ENCODE data around the gene IGSF21.
A peak's percentile ranks its signal among the peaks of the same experiment; 100 is the strongest.

The IGSF21 gene

DNA sequence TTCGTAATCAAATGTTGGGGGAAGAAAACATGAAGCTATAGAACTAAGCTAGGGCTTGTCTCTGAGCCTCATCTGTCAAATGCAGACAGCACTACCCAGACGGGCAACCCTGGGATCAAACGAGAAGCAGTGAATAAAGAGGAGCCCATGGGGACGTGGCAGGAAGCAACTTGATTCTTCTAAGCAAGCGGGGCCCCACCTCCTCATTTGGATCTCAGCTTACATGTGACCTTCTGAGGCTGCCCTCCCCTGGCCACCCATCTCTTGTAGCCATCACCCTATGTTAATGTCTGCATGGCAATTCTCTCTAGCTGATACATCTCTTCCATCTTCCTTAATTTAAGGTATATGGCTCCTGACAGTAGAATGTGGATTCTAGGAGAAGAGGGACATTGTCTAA lies 171.3 kb downstream of the IGSF21 start:
- no peak for DNase-seq

DNA sequence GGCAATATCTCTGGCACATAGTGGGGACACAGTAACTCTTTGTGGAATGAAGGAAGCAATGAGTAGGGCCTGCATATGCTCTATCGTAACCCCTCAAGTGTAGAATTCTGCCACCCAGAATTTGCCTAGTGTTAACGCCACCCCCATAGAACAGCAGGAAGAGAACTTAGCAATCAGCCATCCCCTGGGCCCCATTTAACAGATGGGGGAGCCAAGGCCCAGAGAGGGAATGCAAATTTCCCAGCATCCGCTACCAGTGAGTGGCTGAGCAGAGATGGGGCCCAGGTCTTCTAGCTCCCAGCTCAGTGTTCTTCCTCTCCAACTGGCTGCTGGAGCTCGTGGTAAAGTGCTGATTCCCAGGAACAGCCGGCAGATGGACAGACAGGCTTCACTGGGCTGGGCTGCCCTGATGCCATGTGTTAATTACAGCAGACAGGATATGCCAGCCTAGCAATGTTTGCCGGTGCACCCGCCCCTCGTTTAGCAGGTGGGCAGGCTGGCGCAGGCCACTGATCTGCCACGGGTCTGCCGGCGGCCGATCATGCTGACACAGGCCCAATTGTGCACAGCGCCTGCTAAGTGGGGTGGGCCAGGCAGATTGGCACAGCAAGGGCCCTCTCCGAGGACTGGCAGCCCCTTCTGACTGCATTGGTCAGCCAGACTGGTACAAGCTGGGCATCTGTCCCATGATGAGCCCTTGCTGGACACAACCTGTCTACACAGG lies 171.9 kb downstream of the IGSF21 start:
- DNase-seq: no peak

DNA sequence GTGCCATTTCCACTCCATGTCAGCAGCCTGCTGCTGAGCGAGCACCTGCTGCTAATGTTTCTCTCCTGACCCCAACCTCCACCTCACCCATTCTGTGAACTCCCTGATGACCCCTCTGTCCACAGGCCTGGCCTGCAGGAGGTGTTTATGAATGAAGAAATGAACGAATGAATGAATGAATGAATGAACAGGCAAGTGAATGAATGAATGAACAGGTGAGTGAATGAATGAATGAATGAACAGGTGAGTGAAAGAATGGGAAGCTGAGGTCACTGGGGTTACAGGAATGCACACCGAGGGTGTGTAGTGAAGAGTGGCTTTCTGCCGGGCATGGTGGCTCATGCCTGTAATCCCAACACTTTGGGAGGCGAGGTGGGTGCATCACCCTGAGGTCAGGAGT lies 173.4 kb downstream of the IGSF21 start:
- DNase-seq: no peak

DNA sequence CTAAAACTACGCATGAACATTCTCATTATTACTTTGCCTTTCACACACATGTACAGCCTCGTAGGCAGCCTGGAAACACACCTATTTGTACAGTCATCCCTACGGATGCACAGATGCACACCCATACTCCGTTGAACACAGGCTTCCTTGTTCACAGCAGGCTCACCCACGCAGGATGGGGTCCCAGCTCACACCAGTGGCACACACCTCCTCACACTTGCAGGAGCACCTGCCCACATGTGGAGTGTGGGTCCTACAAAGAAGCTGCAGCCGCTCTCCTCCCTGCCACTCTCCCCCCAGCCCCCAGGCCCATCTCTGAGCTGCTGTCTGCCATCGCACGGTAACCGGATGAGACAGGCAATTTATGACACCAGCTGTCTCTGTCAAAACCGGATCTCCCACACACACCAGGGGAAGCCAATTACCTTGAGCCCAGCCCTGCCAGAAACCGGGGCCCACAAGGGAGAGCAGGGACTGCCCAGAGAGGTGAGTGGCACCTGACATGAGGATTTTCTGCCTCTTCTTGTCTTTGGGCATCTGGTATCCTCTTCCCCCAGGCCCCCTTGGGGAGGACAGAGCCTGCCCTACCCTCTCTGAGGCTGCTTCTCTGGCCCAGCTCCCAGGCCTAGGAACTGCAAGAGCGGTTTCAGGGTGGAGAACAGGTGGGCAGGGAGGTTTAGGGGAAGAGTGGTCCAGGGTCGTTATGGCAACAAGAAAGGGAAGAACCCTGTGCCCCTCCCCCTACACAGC lies 175.4 kb downstream of the IGSF21 start:
- no peak for DNase-seq

DNA sequence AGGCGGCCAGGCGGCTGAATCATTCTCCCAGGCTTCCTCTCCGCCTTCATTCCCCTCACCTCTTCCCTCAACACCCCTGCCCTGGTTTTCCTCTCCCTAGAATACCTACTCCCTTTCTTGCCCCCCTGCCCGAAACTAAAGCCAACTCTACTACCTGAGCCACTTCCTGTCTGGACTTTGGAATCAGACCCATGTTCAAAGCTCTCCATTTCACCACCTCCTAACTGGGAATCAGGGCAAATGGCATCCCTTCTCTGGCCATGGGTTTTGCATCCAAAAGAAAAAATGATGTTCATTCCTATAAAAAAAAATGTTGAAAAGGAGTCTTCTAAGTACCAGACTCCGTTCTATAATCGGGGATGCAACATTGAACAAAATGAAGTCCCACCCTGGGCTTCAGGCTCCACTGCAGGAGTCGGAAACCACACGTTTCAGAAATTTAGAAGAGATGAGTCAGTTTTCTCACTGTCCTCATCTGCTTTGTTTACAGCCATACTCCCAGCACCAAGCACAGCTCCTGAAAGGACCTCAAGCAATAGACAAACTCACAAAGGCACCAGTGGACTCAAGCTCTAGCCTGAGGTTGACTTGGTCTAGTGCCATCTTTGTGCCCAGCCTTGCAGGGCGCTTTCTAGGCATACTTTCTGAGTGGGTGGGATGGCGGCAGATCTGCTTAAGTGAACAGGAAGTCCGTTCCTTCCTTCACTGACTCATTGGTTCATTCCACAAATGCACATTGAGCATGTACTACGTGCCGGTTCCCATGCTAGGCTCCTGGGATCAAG lies 176.2 kb downstream of the IGSF21 start:
- DNase-seq: no peak

DNA sequence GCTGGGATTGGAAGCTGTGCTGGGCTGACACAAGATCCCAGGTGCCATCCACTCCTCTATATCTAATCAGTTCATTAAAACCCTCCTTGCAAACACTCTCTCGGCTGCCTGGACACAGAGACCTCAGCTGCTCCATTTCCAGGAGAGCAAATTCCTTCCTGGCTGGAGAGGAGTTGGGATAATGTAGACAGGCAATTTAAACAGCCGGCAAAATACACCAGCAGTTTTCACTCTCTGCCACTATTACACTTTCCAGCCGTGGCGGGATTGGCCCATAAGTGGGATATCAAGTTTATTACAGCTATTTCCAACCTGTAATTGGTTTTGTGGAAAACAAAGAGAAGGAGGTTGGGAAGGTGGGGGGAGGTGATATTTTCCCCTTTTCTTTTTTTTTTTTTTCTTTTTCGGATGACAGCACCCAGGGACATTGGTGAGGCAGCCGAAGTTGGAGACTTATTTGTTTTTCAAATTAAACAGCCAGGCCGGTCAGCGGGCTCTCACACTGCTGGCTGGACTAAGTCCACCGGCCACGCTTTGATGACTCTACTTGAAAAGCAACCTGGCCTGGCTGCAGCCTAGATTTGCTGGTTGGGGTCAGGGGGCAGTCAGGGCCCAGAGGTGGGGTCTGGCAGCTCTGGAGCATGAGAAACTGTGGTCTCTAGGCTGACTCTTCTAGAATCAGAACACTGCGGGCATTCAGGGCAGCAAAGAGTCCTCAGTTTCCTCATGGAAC lies 177.4 kb downstream of the IGSF21 start:
- no peak for DNase-seq

DNA sequence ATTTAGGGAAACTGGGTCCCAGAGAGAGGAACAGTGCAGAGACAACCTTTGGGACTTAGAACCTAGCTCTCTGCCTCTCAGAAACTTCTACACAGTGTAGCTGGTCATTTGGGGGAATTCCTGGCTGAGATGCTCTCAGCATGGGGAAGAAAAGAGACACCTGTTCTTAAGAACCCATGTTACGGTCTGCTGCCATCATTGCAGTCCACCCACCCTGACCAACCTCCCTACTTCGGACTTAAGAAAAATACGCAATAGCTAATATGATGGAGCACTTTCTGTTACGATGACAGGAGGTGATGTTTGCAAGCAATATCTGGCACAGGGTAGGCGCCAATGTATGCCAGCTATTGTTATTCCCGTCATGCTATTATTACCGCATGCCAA lies 177.9 kb downstream of the IGSF21 start:
- no peak for DNase-seq

DNA sequence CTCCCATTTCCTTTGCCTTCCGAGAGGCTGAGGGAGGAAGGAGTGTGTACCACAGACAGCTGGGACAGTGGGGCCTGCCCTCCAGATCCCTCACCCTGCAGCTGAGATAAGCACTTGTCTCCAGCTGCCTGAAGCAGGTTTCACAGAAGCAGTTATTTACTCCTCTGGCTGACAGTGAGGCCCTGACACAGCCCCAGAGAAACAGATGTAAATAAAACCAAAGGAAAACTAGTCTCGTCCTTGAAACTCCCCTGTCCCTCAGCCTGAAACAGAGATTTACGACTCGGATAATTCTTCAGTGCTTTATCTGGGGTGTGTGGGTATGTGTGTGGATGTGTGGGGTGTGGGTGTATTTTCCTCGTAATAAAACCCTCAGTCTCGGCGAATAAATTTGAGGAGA lies 181.1 kb downstream of the IGSF21 start:
- peak; percentile 40 for DNase-seq

DNA sequence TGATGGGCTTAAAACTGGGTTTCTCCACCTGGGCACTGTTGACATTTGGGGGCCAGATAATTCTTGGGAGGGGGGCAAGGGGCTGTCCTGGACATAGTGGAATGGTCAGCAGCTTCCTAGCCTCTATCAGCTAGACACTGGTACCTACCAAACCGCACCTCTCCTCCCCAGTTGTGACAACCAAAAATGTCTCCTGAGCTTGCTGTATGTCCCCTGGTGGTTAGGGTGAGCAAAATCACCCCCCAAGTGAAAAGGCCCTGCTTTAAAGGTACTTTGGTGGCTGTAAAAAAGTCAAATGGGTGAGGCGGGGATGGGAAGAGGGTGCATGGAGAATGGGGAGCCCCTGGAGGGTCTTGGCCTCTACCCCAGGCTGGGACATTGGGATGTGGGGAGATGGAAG lies 182.0 kb downstream of the IGSF21 start:
- no peak for DNase-seq

DNA sequence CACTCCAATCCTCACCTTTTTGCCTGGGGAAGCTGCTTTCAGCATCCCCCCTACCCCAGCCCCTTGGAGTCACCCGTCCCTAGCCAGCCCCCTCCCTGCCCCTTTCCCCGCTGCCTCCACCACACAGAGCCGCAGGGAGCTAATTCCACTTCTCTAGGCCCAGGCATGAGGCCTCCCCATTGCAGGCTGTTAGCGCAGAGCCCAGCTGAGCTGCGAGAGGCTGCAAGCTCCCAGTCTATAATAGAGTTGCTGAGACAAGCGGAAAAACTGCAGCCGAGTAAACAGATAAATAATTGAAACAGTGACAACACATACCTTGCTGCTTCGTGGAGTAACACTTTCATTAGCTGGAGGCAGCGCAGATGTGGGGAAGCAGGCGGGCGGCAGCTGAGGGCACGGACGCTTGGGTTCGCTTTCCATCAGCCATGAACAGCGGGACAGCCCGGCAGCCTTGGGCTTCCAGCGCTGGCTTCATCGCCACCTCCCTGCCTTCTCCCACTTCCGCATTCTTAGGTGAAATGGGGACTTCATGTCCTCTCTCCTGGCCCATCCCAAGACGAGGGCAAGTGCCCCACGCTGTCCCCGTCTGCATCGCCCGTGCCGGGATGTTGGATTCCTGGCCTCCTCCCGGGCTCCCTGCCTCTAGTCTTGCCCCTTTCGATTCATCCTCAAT lies 183.3 kb downstream of the IGSF21 start:
- DNase-seq: no peak

DNA sequence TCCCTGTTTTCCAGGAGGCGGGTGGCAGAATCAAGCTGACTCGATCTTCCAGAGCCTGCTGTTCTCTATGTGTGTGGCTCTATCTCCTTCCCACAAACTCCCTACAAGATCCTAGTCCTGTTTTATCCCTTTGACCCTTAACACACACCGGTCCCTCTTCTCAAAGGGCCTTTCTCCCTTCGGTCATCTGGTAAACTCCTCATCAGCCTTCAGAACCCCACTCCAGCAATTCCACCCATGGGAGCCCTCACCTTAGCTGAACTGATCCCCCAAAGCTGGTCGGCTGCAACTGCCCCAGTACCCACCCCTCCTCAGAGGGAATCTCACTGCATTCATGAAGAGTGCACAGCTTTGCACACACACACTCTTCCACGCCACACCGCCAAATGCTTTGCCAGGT lies 184.9 kb downstream of the IGSF21 start:
- DNase-seq: no peak

DNA sequence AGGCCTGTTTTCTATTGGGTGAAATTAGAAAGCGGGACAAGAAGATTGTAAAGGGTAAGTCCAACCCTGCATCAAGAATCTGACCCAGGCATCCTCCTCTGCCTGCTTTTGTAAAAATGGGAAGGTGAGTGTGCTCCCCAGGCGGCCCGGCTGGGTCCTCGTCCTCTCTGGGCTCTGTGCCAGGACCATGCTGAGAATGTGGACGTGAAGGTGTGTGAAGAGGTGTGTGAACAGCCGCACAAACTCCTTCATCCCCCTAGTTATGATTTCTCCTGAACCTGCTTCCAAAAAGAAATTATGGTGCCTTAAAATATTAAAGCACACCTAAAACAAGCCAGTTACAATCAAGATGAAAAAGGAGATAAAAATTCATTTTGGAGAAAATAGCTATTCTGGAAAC lies 185.7 kb downstream of the IGSF21 start:
- no peak for DNase-seq

DNA sequence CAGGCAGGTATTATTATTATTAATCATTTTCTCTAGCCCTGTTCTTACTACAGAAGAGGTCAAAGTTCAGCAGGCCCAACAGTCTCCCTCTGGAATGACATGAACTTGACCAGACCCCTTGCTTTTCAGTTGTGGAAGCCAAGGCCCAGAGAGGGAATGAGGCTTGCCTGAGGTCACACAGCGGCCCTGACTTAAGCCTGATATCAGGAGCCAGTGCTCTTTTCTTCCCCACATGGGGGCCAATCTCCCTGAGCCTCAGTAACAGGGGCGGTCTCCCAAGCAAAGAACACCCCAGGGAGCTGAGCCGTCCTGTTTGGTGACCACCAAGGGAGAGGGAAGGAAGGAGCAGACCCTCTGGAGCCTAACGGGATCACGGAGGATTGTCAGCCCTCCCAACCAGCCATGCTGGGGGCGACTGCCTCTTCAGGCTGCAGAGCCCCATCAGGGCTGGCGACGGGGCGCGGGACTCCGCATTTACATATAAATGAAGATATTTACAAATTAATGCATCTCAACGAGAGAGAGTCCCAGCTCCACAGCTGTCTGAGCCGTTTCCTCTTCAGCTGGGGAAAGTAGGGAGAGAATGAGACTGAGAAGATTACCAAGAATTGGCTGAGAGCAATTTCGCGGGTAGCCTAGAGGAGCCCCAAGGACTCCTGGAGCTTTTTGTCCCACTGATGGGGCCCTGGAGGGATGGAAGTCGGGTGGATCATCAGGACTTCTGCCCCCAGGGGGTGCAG lies 187.0 kb downstream of the IGSF21 start:
- no peak for DNase-seq

DNA sequence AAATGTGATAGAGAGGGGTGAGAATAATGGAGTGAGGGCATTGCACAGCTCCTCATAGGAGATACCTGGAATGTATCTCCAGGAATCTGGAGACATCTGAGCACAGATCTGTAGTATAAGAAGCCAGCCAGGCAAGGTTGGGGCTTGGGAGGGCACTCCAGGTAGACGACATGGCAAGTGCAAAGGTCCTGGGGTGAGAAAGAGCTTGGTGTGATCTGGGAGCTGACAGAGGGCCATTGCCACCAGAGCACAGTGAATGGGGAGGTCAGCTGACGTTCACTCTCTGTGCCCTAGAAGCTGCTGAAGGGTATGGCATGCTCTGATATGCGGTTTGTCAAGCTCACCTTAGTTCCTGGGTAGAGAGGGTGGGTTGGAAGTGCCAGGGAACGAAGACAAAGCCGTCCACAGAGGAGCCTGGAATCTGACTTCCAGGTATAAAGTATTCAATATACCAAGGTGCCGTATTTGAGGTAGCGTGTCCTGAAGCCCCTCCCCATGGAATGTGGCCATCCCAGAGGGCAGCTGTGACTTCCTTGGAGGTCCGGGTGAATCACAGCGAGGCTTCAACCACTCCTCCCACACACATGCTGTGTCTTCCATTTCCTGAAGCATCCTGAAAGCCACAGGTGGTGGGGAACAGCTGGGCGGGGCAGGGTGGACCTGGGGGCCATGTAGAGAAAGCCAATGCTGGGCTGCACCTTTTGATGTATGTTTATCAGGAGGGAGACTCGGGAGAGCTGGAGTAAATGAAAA lies 190.5 kb downstream of the IGSF21 start:
- DNase-seq: no peak

DNA sequence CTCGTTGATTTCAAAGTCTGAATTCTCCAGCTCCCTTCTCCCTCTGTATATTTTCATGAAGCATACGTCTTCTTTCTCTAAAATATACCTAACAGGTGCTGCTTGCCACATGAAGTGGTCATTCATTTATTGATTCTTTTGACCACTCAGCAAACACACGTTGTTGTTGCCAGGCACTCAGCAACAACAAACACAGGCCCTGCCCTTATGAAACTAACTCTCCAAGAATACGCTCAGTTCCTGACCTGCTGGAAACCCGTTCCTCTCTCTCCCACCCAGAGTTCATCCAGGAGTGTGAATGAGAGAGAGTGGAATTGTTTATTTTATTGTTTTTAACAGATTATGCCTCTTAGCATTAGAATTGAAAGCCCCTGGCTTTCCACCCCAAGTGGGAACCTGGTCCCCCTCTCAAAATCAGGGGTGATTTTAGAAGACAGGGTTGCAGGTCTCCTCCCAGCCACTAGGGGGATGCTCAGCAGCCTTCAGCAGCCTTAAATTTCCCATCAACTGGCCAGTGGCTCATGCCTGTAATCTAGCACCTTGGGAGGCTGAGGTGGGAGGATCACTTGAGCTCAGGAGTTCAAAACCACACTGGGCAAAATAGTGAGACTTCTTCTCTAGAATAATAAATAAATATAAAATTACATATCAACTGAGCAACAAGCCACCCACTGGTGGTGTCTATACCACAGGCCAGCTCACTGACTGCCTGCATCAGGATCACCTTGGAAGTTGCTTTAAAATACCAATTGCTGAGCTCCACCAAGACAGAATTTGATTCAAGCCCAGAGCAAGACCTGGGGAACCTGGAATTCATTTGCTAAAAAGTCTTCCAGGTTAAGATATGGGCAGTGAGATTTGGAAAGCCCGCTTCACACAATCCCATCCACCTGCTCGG lies 192.1 kb downstream of the IGSF21 start:
- peak; percentile 75 for DNase-seq

DNA sequence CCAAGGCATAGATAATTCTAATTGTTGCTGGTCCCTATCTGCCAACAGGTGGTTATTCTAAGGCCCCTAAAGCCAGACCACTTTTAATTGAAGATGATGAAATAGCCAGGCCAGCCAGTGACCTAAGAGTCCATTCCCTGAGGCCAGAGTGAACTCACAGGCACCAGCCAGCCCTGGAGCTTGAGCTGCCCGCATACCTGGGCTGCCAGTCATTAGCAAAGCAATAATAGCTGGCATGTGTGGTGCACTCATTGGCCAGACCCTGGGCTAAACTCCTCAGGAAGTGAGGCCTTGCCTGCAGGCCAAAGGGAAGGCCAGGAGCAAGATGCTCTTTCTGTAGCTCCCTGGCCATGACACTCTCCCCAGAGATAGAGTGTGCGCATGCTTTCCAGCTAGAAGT lies 192.8 kb downstream of the IGSF21 start:
- no peak for DNase-seq

DNA sequence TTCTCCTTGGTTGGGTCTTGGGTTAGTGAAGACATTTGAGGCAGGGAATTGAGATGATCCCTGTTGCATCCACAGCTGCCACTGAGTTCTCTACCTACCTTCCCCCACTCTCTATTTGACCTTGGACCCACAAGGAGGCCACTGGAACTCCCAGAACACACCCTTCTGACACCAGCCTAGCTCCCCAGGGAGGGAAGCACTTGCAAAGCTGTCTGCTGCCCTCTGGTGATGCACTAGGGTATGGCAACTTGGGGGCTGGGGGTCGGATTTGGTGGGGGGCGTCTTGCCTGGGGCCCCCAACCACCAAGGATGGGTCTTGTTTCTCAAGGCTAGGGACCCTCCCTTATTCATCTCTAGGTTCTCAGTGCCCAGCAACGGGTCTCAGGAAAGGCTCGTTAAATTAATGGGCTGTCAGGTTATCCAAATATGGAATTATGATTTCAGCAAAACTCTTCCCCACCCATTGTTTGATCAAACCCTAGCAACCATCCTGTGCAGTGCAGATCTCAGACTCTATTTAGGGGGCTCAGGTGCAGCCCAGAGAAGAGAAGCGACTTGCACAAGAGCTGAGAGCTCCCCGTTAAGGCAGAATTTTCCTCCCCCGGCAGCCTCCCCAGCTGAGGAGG lies 195.3 kb downstream of the IGSF21 start:
- DNase-seq: no peak

DNA sequence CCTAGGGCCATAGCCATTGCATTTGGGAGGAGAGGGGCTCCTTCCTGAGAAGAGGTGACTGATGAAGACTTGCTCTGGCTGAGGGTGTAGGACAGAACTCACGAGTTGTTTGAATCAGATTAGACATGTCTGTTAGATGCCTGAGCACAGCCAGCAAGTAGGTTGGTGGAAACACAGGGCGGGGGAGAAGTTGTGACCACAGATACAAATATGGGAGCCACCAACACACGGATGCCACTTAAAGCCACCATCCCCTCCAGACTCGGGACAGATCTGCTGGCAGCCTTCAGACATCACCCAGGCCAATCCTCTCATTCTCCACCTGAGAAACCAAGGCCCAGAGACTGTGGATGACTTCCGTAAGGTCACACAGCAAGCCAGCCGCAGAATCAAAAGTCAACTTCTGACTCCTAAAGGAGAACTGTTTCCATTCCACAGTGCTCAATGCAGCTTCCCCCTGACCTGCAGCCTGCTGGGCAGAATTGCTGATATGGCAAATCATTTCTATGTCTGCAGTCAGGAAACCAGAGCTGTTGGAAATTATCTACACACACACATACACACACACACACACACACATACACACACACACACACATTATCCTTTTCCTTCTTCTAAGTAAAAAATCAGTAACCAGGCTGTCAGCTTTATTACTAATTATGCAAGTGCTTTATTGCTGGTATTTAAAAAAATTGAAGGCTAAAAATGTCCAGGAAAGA lies 196.7 kb downstream of the IGSF21 start:
- DNase-seq: no peak
